GM12874 (cell line): Measurements from ENCODE around the gene SLC13A1.

Experiments used
- CTCF ChIP-seq: IDR thresholded peaks from 2 replicates; pipeline ENCODE4 v1.5.1; 2011; ENCODE audit warnings: low read depth, mild to moderate bottlenecking, control low read depth, low read length, moderate library complexity; ENCODE audit not compliant: insufficient read depth

The SLC13A1 gene

DNA sequence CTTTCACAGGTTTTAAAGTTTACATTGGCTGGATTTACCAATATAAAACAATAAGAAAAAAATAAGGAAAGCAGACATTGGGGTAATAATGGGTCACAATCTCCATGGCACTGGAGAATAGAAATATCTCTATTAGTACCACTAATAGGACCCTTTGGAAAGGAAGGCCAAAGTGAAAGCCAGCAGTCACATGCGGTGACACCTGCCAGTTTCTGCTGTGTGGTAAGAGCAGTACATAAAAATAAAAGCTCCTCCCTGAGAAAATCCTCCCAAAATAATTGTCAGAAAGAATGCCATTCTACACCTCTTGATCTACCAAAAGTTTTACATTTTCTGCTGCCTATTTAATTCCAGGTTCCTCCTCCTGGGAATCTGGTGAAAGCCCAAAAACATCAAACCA is 30.4 kb upstream of the SLC13A1 start:
- TF ChIP-seq CTCF: no peak

DNA sequence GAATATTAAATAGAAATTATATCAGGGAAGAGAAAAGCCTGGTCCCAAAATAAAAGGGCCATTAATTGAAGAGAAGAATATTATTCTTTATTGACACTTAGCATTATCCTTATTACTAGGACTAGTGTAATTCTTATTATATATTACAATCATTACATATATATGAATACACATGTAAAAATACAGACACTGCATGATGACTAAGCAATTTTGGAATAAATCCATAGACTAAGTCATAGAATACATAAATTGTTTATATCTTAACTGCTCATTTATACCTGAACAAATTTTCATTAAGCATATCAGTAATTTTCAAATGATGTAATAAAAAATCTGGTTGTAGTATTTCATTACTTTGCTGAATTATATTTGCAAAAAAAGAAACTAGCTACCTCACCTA is 29.7 kb upstream of the SLC13A1 start:
- no peak for TF ChIP-seq CTCF

- TF ChIP-seq CTCF: no peak
These were observed 20.6 kb upstream of the SLC13A1 start for GRCh38 chr7:123220396-123220795.

DNA sequence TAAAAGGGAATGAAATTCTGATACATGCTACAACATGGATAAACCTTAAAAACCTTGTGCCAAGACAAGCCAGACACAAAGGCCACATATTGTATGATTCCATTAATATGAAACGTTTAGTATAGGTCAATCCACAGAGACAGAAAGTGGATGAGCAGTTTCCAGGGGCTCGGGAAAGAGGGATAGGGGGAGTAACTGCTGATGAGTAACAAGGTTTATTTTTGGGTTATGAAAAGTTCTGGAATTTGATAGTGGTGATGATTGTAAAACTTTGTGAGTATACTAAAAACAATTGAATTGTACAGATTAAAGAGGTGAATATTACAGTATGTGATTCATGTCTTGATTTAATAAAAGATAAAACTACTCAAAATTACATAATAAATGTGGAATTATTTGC is 19.1 kb upstream of the SLC13A1 start:
- TF ChIP-seq CTCF: no peak

GRCh38 chr7:123216825-123217224 is 17.1 kb upstream of the SLC13A1 start:
- TF ChIP-seq CTCF: no peak

DNA sequence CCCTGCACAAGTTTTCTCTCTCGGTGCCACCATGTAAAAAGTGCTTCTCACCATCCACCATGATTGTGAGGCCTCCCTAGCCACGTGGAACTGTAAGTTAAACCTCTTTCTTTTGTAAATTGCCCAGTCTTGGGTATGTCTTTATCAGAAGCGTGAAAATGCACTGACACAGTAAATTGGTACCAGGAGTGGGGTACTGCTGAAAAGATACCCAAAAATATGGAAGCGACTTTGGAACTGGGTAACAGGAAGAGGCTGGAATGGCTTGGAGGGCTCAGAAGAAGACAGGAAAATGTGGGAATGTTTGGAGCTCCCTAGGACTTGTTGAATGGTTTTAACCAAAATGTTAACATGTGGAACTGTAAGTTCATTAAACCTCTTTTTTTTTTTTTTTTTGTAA is 15.6 kb upstream of the SLC13A1 start:
- TF ChIP-seq CTCF: no peak

DNA sequence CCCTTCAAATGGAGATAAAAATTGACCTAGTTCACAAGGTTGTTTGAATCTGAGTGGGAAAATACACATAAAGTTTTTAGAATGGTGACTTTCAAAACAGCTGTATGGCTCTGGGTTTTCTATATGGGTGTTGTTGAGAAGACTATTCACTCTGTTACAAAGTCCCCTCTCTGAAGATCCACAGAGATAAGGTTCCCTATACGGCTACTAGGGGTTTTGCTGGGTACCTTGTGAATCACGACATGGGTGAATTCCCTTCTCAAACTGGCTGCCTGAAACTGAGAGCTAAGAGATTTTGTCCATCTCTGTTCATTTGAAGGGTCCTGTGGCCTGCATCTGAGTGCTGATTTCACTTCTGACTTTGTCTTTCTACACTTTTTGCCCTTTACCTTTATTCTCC is 11.8 kb upstream of the SLC13A1 start:
- TF ChIP-seq CTCF: no peak

DNA sequence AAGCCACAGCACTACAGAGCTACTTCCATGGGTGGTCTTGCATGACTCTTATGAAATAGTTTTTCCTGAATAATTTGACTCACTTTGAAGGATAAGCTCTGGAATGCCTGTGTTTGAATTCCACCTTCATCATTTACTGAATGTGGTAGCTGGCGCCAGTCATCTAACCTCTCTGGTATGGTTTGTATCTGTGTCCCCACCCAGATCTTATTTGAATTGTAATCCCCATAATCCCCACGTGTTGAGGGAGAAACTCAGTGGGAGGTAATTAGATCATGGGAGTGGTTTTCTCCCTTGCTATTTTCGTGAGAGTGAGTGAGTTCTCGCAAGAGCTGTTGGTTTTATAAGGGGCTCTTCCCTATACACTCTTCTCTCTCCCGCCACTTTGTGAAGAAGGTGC is 11.2 kb upstream of the SLC13A1 start:
- no peak for TF ChIP-seq CTCF
